ENCODE measurements around the gene TMBIM4. TPM values are rescaled to one million over a fixed set of nuclear protein-coding genes. Genes with fewer than 3 reads are reported as not detected.

Gene TMBIM4
- total RNA-seq, 1 experiment from 2014 or later: 60.3 TPM

GRCh38 chr12:66154776-66155175 lies 15.0 kb downstream of the TMBIM4 start:
- H3K36me3 ChIP-seq (ENCODE audit: control insufficient read depth, insufficient read depth, low read length): no peaks in the 10 kb centered on the region; the same call in none of the 2 replicates
- H3K4me3 ChIP-seq (ENCODE audit: low read depth, low read length): no peak overlapping the region
- ChIA-PET CTCF (no interaction called here), POLR2A (no interaction called here)
- H3K27me3 ChIP-seq (replicated peaks; ENCODE audit: control insufficient read depth, insufficient read depth, low read length): no peaks in the 10 kb centered on the region
- no peak for TF ChIP-seq CTCF (IDR thresholded peaks at IDR 0.05; ENCODE audit: insufficient read depth in 1 of 2, low read depth in 1 of 2, low read length in 1 of 2, severe bottlenecking in 1 of 2, unreplicated experiment in 1 of 2)
- Mint-ChIP-seq H3K27me3 (ENCODE audit: insufficient read depth, unreplicated experiment) (no peaks in the 10 kb centered on the region), H3K36me3 (ENCODE audit: insufficient read depth, unreplicated experiment) (peaks cover 10% of the 10 kb centered on the region), H3K9me3 (ENCODE audit: unreplicated experiment) (no peaks in the 10 kb centered on the region), H3K4me3 (ENCODE audit: unreplicated experiment) (no peak overlapping the region), H3K27ac (ENCODE audit: unreplicated experiment) (no peak overlapping the region), H3K4me1 (ENCODE audit: low read depth, unreplicated experiment) (no peaks in the 10 kb centered on the region)
- BruUV-seq (replicated peaks): no TSS peak
- intact Hi-C loops (cut with micrococcal nuclease; ENCODE audit: unreplicated experiment): no loop called here
- DNase-seq: no peak
- no peaks in the 10 kb centered on the region for H3K4me1 ChIP-seq
- H3K9me3 ChIP-seq: no peaks in the 10 kb centered on the region

GRCh38 chr12:66152732-66153131 lies 17.1 kb downstream of the TMBIM4 start:
- Histone ChIP-seq H3K36me3 (ENCODE audit: control insufficient read depth, insufficient read depth, low read length) (no peaks in the 10 kb centered on the region; the same call in 1 of the 2 replicates), H3K9me3 (no peaks in the 10 kb centered on the region), H3K4me3 (ENCODE audit: low read depth, low read length) (no peak overlapping the region), H3K4me1 (no peaks in the 10 kb centered on the region), H3K27me3 (replicated peaks; ENCODE audit: control insufficient read depth, insufficient read depth, low read length) (no peaks in the 10 kb centered on the region)
- H3K36me3 Mint-ChIP-seq (ENCODE audit: insufficient read depth, unreplicated experiment): peaks cover 8% of the 10 kb centered on the region
- no peaks in the 10 kb centered on the region for H3K9me3 Mint-ChIP-seq (ENCODE audit: unreplicated experiment)
- H3K4me3 Mint-ChIP-seq (ENCODE audit: unreplicated experiment): no peak overlapping the region
- ChIA-PET CTCF (no interaction called here), POLR2A (no interaction called here)
- DNase-seq: no peak
- H3K27me3 Mint-ChIP-seq (ENCODE audit: insufficient read depth, unreplicated experiment): no peaks in the 10 kb centered on the region
- TF ChIP-seq CTCF (IDR thresholded peaks at IDR 0.05; ENCODE audit: insufficient read depth in 1 of 2, low read depth in 1 of 2, low read length in 1 of 2, severe bottlenecking in 1 of 2, unreplicated experiment in 1 of 2): no peak
- BruUV-seq (replicated peaks): no TSS peak
- H3K27ac Mint-ChIP-seq (ENCODE audit: unreplicated experiment): no peak overlapping the region
- intact Hi-C loops (cut with micrococcal nuclease; ENCODE audit: unreplicated experiment): no loop called here
- H3K4me1 Mint-ChIP-seq (ENCODE audit: low read depth, unreplicated experiment): no peaks in the 10 kb centered on the region

GRCh38 chr12:66149702-66150398 lies 19.9 kb downstream of the TMBIM4 start:
- no TSS peak for BruUV-seq (replicated peaks)
- H3K4me3 ChIP-seq (ENCODE audit: low read depth, low read length): no peak overlapping the region
- intact Hi-C loops (cut with micrococcal nuclease; ENCODE audit: unreplicated experiment): loop anchor here (10.0 kb wide), 1 partner anchor 545 kb away; no protein-coding TSS in a partner anchor
- CTCF ChIA-PET: interaction anchor here (0.6 kb wide), 1 partner anchor 27 kb away, joined by 3 read pairs; no protein-coding TSS in a partner anchor
- H3K27me3 Mint-ChIP-seq (ENCODE audit: insufficient read depth, unreplicated experiment): no peaks in the 10 kb centered on the region
- H3K27me3 ChIP-seq (replicated peaks; ENCODE audit: control insufficient read depth, insufficient read depth, low read length): no peaks in the 10 kb centered on the region
- DNase-seq: no peak
- 0 out of 2 replicates have a peak, but pooled peaks cover 4% of the 10 kb centered on the region for H3K4me1 ChIP-seq
- no peak for TF ChIP-seq CTCF (IDR thresholded peaks at IDR 0.05; ENCODE audit: insufficient read depth in 1 of 2, low read depth in 1 of 2, low read length in 1 of 2, severe bottlenecking in 1 of 2, unreplicated experiment in 1 of 2)
- POLR2A ChIA-PET: interaction anchor here (0.6 kb wide), 1 partner anchor 20 kb away, joined by 5 read pairs; the partner anchor contains the start of gene TMBIM4
- no peaks in the 10 kb centered on the region for H3K4me1 Mint-ChIP-seq (ENCODE audit: low read depth, unreplicated experiment)
- H3K4me3 Mint-ChIP-seq (ENCODE audit: unreplicated experiment): no peak overlapping the region
- no peaks in the 10 kb centered on the region; the same call in 1 of the 2 replicates for H3K36me3 ChIP-seq (ENCODE audit: control insufficient read depth, insufficient read depth, low read length)
- no peaks in the 10 kb centered on the region for H3K9me3 ChIP-seq
- no peaks in the 10 kb centered on the region for H3K36me3 Mint-ChIP-seq (ENCODE audit: insufficient read depth, unreplicated experiment)
- no peaks in the 10 kb centered on the region for H3K9me3 Mint-ChIP-seq (ENCODE audit: unreplicated experiment)
- no peak overlapping the region for H3K27ac Mint-ChIP-seq (ENCODE audit: unreplicated experiment)

Measured in Caco-2 (cell line).